GM11168 (cell line): ENCODE results near the gene TSHZ2.

Experiments used
- in situ Hi-C: fragments of 300-500 bp; cut with MboI; formaldehyde crosslinking; loops from one replicate; pipeline ENCODE4 v1.12.0; 2022; ENCODE audit warnings: low sequenced_read_pairs; ENCODE audit not compliant: unreplicated experiment

The TSHZ2 gene

DNA sequence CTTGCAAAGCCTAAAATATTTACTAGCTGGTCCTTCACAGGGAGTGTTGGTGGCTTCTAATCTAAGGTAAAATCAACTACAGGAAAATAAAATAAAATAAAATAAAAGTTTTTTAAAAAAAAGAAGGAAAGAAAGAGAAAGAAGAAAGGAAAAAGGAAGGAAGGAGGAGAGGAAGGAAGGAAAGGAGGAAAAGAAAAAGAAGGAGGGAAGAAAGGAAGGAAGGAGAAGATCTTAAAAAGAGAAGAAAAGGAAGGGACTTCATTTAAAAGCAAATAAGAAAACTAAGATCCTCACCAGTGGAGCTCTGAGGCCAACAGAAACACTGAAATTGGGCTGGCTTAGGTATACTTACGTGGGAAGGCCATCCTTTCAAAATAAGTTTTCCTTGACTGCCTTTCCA is 178.4 kb downstream of the TSHZ2 start:
- in situ Hi-C loops, result no loop called here

DNA sequence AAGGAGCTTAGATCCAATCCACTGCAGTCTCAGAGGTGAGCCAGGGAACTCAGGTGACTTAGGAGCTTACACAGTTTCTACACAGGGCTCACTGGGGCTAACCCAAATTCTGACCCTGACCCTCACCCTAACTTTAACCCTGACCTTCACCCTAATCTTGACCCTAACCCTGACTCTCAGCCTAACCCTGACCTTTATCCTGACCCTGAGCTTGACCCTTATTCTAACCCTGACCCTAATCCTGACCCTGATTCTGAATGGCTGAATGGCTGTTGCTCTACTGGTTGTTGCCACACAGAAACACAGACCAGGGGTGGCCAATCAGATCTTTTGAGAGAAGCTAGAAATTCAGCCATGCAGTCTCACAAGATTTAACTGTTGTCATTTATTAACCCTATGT is 180.1 kb downstream of the TSHZ2 start:
- in situ Hi-C loops, result no loop called here

DNA sequence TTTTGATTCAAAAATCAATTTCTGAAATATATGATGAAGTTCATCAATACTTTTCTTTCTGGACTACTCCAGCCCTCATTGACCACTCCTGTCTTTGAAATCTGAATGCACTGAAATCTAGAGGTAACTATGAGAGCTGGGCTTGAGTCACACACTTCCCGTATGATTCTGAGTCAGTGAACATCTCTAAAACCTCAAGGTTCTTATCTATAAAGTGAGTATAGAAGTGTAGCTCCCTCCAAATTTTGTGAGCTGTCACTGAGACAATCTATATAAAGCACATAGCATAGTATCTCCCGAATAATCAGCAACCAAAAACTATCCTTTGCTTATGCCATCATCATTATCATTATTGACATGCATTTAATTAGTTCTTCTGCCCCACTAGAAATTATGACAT is 182.4 kb downstream of the TSHZ2 start:
- in situ Hi-C loops, result no loop called here

DNA sequence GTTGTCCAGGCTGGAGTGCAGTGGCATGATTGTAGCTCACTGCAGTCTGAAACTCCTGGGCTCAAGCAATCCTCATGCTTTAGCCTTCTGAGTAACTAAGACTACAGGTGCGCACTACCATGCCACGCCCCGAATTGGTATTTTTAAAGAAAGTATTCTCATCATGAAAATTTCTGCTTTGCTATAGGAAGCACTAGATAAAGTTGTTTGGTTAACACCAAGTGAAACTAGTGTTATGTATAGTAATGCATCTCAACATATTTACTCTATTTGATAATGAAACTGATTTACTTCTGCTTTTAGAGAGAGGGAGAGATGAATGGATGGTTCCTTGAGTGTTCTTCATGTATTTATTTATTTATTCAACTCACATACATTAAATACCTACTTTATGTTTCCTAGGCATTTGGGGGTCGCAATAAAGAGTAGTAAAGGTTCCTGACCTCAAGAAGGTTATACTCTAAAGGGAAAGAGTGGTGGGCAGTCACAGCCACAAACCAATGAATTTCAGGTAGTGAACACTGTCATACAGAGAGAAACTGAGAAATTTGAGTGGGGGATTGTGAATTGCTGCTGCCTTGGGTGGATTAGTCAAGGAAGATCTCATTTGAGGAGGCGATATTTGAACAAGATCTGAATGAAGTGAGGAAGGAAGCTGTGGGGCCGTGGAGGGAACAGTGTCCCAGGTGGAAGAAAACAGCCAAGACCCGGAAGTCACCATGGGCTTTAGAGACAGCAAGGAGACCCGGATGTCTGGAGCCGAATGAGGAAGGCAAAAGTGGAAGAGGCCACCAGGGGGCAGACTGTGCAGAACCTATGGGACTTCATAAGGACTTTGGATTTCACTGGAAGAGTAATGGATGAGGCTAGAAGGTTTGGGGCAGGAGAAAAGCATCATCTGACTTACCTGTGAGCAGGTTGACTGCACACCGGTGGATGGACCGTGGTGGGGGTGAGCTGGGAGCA is 185.6 kb downstream of the TSHZ2 start:
- in situ Hi-C loops, result no loop called here

DNA sequence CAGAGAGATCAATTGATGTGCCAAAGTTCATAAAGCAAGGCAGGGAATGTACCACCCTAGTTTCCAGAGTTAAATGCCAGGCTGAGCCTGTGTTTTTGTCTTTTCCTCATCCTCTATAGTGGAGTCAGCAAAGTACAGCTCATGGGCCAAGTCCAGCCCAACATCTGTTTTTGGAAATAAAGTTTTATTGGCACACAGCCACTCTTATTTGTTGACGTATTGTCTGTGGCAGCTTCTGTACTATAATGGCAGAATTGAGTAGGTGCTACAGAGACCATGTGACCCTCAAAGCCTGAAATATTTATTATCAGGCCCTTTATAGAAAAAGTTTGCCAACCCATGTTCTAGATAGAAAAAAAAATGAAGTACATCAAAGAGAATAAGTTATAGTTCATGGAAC is 187.0 kb downstream of the TSHZ2 start:
- in situ Hi-C loops, result no loop called here

DNA sequence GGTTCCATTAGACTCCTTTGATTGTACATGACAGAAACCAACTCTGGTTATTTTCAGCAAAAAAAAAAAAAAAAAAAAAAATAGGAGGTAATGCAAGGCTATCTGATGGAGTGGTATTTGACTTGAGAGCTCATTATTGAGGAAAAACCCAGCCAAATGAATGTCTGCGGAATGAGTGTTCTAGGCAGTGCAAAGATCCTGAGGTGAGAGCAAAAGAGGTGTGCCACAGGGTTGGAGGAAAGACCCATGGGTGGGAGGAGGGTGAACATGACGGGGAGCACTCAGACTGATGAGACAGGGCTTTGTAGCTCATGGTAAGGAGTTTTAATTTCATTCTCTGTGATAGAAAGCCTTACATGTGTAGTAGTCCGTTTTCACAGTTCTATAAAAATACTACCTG is 188.9 kb downstream of the TSHZ2 start:
- in situ Hi-C loops, result no loop called here

DNA sequence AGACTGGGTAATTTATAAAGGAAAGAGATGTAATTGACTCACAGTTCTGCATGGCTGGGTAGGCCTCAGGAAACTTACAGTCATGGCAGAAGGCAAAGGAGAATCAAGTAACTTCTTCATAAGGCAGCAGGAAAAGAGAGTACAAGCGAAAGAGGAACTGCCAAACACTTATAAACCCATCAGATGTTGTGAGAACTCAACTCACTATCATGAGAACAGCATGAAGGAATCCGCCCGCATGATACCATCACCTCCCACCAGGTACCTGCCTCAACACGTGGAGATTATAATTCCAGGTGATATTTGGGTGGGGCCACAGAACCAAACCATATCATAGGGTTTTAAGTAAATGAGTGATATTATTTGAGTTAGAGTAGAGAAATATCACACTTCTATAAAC is 189.3 kb downstream of the TSHZ2 start:
- in situ Hi-C loops, result no loop called here

DNA sequence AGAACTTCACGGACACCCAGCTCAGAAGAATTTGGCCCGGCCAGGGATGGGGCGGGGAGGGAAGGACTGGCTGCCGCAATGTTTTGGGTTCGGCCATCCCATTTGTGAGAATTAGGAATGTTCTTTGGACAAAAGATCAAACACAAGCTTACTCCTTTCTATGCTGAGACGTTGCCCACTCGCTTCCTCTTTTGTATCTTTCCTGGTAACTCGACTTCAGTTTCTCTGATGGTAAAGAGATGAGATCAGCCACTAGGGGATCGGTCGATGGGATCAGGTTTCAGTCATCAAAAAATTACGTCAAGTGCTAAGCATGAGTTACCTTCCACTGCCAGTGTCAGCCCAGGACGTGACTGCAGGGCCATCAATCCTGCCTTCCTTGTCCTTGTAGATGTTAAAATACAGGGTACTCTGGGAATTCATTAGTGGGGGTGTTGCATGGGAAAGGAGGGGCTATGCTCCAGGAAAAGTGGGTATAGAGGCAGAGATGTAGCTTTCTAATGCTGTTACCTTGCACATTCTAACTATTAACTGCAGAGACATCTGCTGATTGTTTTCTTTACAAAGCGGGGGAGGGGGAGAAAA is 190.2 kb downstream of the TSHZ2 start:
- in situ Hi-C loops, result no loop called here

DNA sequence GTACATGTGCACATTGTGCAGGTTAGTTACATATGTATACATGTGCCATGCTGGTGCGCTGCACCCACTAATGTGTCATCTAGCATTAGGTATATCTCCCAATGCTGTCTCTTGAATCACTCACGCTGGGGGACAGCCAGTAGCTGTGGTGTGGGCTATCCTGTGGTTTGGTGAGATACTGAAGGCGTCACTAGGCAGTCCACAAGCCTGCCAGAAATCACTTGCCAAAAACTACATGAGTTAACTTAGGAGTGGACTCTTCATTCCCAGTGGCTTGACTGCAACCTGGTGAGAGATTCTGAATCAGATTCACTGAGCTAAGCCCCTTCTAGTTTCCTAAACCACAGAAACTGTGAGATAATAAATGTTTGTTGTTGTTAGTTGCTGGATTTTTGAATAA is 191.3 kb downstream of the TSHZ2 start:
- in situ Hi-C loops, result no loop called here

DNA sequence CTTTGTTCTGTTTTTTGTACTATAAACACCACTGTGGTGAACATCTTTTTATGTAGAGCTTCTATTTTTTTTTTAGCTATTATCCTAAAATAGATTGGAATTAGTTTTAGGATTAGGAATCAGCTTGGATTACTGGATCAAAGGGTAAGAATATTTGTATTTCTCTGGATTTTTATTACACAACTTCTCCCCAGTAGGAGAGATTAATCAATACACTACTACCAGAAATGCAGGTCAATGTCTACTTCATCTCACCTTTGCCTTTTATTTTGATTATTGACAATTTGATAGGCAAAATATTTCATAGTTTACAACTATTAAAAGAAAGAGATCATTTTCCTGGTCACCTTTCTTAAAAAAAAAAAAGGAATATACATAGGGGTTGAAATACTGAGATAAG is 191.9 kb downstream of the TSHZ2 start:
- in situ Hi-C loops, result no loop called here

DNA sequence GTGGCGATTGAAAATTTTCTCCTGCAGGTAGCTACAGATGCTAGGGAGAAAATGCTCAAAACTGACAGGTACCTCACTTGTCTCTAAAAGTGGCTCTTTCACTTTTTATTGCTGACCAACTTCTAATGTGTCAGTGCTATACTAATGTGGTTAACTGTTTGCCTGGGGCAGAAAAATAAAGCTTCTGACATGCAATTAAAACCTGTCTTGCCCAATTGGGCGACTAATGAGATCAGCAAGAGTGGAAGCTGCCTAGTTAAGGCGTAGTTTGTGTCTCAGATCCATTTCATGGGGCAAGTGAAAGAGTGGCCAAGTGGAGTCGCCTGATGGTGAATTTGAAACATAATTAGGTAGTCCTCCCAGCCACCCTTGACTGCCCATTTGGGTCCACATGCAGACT is 193.3 kb downstream of the TSHZ2 start:
- in situ Hi-C loops, result no loop called here

DNA sequence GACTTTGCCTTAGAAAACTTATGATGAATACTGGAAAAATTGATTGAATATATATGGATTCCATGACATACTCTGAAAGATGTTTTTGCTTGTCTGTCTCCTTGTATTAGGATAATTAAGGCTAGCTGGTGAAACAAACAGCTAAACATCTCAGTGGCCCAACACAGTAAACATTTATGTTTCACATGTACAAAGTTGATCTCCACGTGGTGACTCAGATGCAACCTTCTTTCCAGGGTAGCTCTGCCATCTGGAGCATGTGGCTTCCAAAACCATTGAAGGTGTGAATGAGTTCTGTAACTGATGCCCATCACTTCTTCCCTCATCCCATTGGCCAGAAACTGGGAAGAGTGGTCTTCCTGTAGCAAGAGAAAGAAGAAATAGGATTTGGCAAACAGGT is 196.3 kb downstream of the TSHZ2 start:
- in situ Hi-C loops, result no loop called here

DNA sequence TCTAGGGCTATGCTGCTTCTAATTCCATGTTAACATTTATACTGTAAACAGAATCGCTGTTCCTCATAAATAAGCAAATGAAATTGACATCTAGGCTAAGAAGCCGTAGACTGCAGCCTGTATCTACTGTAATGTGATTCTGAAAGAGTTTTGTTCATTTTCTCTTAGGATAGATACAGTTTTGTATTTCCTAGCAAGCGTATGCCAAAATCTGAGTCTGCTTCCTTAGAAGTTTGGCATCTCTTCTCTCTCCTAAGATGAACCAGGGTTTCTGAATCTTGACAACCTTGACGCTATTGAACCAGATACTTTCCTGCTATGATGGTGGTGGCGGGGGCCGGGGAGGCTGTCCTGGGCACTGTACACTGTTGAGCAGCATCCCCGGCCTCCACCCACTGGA is 198.0 kb downstream of the TSHZ2 start:
- in situ Hi-C loops, result no loop called here

DNA sequence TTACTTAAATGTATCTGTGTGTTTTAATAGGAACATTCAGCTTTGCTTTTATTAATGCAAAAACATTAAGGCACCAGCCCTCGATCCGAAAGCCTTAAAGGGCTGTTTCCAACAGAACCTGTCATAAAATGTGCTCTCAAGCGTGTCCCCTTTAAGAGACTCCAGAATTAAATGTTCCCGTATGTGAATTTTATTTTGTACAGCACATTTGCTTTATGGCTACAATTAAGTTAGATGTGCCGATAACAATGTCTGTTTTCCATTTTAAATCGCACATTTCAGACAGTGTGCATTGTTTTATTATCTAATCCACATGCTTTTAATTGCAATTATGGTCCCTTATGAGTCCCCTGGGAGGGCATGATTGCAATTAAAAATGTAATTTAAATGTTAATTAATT is 198.9 kb downstream of the TSHZ2 start:
- in situ Hi-C loops, result no loop called here

DNA sequence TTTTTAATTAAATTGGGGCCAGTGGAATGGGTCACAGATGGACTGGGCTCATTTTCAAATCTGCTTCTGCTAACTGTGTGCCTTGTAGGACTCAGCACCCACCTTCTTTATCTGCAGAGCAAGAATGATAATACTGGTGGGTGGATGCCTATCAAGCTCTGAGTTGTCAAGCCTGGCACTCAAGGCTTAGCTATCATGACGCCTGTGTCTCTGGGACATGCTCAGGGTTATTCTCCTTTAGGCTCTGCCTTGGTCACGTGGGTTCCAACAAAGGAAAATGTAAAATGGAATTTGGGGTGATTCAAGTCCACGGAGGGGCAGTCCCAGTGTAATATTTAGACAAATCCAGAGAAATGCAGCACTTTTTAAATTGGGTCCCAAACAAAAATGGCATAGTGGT is 202.3 kb downstream of the TSHZ2 start:
- in situ Hi-C loops, result no loop called here

DNA sequence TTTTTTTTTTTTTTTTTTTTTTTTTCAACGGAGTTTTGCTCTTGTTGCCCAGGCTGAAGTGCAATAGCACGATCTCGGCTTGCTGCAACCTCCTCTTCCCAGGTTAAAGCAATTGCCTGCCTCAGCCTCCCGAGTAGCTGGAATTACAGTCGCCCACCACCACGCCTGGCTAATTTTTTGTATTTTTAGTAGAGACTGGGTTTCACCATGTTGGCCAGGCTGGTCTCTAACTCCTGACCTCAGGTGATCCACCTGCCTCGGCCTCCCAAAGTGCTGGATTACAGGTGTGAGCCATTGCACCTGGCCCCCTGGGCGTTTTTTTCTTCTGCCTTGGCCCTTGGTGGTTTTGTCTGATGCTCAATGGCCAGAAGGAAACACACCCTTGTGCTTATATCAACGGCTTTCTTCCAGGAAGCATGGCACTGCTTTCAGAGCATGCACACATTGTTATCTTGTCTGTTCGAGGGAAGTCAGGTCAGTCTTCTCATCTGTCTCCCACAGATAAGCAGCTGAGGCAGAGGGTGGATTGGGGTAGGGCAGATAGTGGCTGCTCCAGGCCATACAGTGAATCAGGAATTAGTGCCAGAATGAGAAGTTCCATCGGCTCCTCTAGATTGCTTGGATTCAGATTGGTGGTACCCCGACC is 203.1 kb downstream of the TSHZ2 start:
- in situ Hi-C loops, result no loop called here

DNA sequence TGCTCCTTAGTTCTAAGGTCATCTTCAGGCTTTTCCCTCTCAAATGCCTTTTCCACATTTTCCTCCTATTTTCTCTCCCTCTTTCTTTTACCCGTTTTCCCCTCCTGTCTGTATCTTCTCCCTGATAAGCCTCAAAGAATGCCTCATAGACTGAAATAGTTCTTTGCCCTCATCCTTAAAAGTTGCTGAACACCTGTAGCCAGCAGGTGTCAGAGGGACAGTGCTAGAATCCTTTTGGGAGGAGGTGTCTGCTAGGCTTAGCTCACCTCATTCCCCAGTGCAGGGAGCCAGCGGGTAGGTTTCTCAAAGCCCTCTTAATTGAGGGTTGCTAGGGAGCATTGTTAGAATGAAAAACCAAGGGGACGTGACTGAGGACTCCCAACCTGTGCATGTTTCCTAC is 204.0 kb downstream of the TSHZ2 start:
- in situ Hi-C loops, result no loop called here

DNA sequence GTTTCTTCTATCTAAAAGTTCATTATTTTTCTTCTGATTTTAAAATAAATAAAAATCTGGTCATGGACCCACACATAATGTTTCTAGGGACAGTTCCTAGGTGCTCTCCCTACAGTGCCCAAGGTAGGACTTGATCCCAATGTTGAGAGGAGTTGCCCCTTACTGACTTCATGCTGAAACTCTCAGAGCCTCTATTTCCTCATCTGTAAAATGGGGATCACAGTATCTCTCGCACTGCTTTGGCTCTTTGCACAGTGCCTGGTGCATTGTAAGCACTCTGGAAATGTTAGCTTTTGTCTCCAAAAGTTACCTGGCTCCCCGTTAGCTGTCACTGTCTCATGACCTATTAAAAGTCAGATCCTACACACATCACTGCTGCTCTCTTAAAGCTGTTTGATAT is 205.5 kb downstream of the TSHZ2 start:
- in situ Hi-C loops, result no loop called here

DNA sequence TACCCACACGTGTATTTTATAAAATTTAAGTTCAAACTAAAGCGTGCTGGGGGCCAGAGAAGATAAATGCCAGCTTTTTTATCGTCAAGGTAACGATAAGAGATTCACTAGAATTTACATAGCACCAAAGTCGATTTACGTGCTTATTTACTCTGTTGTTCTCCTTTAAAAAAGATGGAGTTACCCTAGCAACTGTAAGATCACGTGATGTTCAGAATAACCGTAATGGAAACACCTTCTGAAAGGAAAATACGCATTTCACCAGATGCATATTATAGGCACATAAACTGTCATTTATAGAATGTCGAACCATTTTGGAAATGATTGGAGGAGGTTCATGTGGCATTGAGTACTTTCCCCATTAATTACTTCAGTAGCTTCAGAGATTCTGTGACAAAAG is 207.6 kb downstream of the TSHZ2 start:
- in situ Hi-C loops, result no loop called here

DNA sequence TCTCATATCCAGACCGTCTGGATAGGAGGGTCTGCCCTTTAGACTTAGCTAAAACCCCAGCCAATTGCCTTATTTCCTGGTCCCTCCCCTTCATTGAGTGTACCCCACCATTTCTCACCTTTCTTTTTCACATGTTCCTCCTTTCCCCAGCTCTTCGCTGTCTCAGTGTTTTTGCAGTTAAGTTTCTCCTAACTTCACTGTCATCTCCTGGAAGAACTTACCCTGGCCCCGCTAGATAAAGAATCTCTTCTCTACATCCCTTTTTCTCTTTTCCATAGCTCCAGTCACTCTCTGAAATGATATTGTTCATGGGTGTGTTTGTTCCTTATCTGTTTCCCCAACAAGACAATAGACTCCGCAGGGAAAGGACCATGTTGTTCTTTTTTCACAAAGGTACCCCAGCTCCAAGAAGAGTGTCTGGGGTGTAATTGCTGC is 208.8 kb downstream of the TSHZ2 start:
- in situ Hi-C loops, result no loop called here

DNA sequence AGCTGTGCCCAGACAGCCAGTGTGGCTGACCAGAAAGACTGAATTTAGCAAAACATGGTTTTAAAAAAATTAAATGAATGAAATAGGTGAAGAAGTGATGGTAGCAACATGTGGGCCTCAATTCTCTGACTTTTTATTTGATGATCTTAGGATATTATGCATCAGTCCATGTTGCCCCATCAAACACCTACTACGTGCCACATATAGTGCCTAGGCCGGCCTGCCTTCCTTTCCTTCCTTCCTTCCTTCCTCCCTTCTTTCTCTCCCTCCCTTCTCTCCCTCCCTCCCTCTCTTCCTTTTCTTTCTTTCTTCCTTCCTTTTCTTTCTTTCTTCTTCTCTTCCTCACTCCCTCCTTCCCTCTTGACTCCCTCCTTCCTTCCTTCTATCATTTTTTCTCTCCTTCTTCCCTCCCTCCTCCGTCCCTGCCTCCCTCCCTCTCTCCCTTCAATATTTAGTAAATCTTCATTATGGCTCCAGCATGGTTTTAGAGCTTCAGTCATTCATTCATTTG is 209.8 kb downstream of the TSHZ2 start:
- in situ Hi-C loops, result no loop called here
